Calu3 (cell line): Measurements from ENCODE around the gene MCF2L. TPM values are rescaled to one million over a fixed set of nuclear protein-coding genes. Genes with fewer than 3 reads are reported as not detected.
"Not testable (repeated sequence)": the region's sequence is repeated elsewhere in the genome, so short reads cannot be mapped to it uniquely, and the experiment has no call there.

Experiments
- BruUV-seq: library from RNA; stranded (reverse); fragments of 400-500 nt; replicated peaks from 2 replicates; lab custom pipeline; 2021; lab: Mats Ljungman, UMichigan
- CTCF ChIA-PET: fragments of 300-600 bp; sonication (Branson Sonifier 250); formaldehyde crosslinking; loops from one replicate; lab custom pipeline; 2022; ENCODE audit warnings: antibody characterized with exemption; lab: Charles Lee
- DNase-seq: peaks from one replicate; pipeline ENCODE4 v3.0.0; 2022
- H3K27ac Mint-ChIP-seq: one replicate; pipeline ENCODE4 v1.8.0; 2022; ENCODE audit warnings: mixed read lengths; ENCODE audit not compliant: unreplicated experiment
- H3K27me3 Mint-ChIP-seq: one replicate; pipeline ENCODE4 v1.8.0; 2022; ENCODE audit warnings: mixed read lengths; ENCODE audit not compliant: unreplicated experiment
- H3K36me3 Mint-ChIP-seq: one replicate; pipeline ENCODE4 v1.8.0; 2022; ENCODE audit warnings: mild to moderate bottlenecking, moderate library complexity, mixed read lengths; ENCODE audit not compliant: insufficient read depth, unreplicated experiment
- H3K4me1 Mint-ChIP-seq: one replicate; pipeline ENCODE4 v1.8.0; 2022; ENCODE audit warnings: mild to moderate bottlenecking, low read depth, mixed read lengths; ENCODE audit not compliant: unreplicated experiment
- H3K4me3 Mint-ChIP-seq: one replicate; pipeline ENCODE4 v1.8.0; 2022; ENCODE audit warnings: mild to moderate bottlenecking, low read depth, moderate library complexity, mixed read lengths; ENCODE audit not compliant: unreplicated experiment
- H3K9me3 Mint-ChIP-seq: one replicate; pipeline ENCODE4 v1.8.0; 2022; ENCODE audit warnings: low read depth, mixed read lengths; ENCODE audit not compliant: unreplicated experiment
- intact Hi-C: fragments of 100-400 bp; cut with micrococcal nuclease; formaldehyde crosslinking; loops from one replicate; pipeline ENCODE4 v1.10.0; 2022; ENCODE audit not compliant: unreplicated experiment
- total RNA-seq: library from RNA; stranded (reverse); gene quantifications from 2 replicates; pipeline ENCODE4 v1.2.3, GENCODE V29; 2022
- TF ChIP-seq, protein P1 (sequence below): fragments of 200-600 bp; IDR thresholded peaks from one replicate; pipeline ENCODE4 v1.8.0; 2022; ENCODE audit warnings: antibody characterized with exemption; ENCODE audit not compliant: unreplicated experiment

MCF2L gene
- total RNA-seq, 1 experiment from 2014 or later: 12.9 TPM

DNA sequence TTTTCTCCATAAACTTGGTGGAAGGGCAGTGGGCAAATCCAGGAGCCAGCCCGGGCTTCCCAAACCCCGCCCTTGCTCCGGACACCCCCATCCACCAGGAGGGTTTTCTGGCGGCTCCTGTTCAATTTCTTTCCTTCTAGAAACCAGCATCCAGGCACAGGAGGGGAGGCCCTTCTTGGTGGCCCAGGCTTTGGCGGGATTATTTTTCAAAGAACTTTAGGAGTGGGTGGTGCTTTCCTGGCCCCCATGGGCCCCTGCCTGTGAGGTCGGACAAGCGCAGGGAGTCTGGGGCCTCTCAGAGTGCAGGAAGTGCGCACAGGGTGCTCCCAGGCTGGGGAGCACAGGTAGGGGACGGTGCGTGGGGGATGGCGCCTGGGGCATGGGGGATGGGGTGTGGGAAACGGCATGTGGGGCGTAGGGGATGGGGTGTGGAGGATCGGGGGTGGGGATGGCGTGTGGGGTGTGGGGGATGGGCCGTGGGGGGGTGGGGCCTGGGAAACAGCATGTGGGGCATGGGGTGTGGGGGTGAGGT, 137.0 kb downstream of the MCF2L start:
- no peak overlapping the region for H3K4me3 Mint-ChIP-seq
- no peak overlapping the region for H3K27ac Mint-ChIP-seq
- no TSS peak for BruUV-seq
- no peaks in the 10 kb centered on the region for H3K9me3 Mint-ChIP-seq
- no peak for DNase-seq
- TF ChIP-seq, protein P1, sequence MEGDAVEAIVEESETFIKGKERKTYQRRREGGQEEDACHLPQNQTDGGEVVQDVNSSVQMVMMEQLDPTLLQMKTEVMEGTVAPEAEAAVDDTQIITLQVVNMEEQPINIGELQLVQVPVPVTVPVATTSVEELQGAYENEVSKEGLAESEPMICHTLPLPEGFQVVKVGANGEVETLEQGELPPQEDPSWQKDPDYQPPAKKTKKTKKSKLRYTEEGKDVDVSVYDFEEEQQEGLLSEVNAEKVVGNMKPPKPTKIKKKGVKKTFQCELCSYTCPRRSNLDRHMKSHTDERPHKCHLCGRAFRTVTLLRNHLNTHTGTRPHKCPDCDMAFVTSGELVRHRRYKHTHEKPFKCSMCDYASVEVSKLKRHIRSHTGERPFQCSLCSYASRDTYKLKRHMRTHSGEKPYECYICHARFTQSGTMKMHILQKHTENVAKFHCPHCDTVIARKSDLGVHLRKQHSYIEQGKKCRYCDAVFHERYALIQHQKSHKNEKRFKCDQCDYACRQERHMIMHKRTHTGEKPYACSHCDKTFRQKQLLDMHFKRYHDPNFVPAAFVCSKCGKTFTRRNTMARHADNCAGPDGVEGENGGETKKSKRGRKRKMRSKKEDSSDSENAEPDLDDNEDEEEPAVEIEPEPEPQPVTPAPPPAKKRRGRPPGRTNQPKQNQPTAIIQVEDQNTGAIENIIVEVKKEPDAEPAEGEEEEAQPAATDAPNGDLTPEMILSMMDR: no peak
- intact Hi-C loops: no loop called here
- no peaks in the 10 kb centered on the region for H3K4me1 Mint-ChIP-seq
- H3K36me3 Mint-ChIP-seq: peaks cover 5% of the 10 kb centered on the region
- no peaks in the 10 kb centered on the region for H3K27me3 Mint-ChIP-seq
- CTCF ChIA-PET: no interaction called here

DNA sequence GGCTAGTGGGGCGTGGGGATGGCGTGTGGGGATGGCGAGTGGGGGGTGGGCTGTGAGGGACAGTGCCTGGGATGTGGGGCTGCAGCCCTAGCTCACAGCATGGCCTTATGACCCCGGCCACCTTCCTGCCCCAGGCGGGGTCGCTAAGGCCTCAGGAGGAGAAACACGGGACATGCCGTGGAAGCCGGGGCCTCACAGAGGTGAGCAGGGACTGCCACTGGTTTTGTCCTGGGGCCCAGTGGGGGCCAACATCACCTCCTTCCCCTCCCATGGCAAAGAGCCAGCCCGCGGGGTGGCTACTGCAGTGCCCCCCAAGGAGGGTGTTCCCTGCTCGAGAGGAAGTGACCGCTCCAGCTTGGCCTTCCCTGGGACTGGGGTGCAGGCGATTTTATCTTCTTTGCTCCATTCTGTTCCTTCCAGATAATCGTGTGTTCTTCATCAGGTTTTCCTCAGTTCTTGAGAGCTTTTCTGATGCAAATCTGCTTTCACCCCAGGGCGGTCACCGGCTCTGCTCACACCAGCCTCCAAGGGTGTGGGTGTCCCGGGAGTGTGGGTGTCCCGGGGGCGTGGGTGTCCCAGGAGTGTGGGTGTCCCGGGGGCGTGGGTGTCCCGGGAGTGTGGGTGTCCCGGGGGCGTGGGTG, 137.8 kb downstream of the MCF2L start:
- CTCF ChIA-PET: no interaction called here
- intact Hi-C loops: no loop called here
- TF ChIP-seq, protein P1: no peak
- Mint-ChIP-seq H3K27me3 (no peaks in the 10 kb centered on the region), H3K4me1 (no peaks in the 10 kb centered on the region), H3K36me3 (peaks cover 5% of the 10 kb centered on the region), H3K9me3 (no peaks in the 10 kb centered on the region), H3K27ac (no peak overlapping the region), H3K4me3 (no peak overlapping the region)
- no TSS peak for BruUV-seq
- no peak for DNase-seq

DNA sequence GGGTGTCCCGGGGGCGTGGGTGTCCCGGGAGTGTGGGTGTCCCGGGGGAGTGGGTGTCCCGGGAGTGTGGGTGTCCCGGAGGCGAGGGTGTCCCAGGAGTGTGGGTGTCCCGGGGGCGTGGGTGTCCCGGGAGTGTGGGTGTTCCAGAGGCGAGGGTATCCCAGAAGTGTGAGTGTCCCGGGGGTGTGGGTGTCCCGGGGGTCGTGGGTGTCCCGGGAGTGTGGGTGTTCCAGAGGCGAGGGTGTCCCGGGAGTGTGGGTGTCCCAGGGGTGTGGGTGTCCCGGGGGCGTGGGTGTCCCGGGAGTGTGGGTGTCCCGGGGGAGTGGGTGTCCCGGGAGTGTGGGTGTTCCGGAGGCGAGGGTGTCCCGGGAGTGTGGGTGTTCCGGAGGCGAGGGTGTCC, 139.5 kb downstream of the MCF2L start:
- H3K4me1 Mint-ChIP-seq, H3K27me3 Mint-ChIP-seq, H3K36me3 Mint-ChIP-seq, intact Hi-C loops, H3K9me3 Mint-ChIP-seq, CTCF ChIA-PET, H3K27ac Mint-ChIP-seq, DNase-seq, H3K4me3 Mint-ChIP-seq, BruUV-seq: not testable (repeated sequence)

DNA sequence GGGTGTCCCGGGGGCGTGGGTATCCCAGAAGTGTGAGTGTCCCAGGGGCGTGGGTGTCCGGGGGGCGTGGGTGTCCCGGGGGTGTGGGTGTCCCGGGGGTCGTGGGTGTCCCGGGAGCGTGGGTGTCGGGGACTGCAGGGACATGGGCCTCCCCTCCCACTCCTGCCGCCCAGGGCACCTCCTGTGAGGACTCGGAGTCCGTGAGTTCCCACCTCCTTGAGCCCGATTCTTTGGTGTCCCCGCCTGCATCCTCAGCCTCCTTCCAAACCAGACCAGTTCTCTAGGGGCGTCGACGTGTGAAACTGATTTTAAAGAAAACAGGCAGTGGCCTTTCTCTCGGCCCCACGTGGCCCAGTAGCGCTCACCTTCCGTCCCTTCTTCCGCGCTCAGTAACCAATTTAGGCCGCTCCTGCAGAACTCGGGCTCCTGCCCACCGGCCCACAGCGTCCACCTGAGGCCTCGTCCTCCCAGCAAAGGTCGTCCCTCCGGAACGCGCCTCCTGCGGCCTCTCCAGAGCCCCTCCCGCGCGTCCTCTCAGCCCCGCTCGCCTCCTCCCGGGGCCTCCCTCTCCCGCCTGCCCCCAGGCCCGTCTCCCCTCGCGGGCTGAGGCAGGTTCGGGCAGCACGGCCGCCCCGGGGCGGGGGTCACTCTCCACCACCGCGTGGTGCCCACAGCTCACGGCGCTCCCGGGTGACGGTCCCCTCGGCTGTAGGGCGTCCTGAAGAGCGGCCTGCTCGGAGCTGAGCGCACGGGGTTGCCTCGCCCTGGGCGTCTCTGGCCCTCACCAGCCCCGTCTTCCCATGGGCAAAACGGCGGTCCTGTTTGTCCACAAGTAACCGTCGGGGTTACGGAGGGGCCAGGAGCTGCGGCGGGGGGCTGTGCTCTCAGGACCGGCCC, 140.4 kb downstream of the MCF2L start:
- Mint-ChIP-seq H3K4me1 (no peaks in the 10 kb centered on the region), H3K4me3 (no peak overlapping the region), H3K27ac (no peak overlapping the region), H3K27me3 (no peaks in the 10 kb centered on the region), H3K36me3 (no peaks in the 10 kb centered on the region), H3K9me3 (no peaks in the 10 kb centered on the region)
- TF ChIP-seq, protein P1: no peak
- intact Hi-C loops: no loop called here
- CTCF ChIA-PET: no interaction called here
- BruUV-seq: no TSS peak
- no peak for DNase-seq
